ENCODE measurements around the gene TRAK2.

TRAK2 gene

GRCh38 chr2:201401815-201402214, 49.4 kb downstream of the TRAK2 start:
- no peak for DNase-seq (ENCODE audit: extremely low read depth, insufficient read length)
- Histone ChIP-seq H3K27me3 (replicated peaks; ENCODE audit: control insufficient read depth, insufficient read depth, low read length) (no peaks in the 10 kb centered on the region), H3K36me3 (ENCODE audit: control insufficient read depth, insufficient read depth, low read length) (peaks cover 2% of the 10 kb centered on the region), H3K4me3 (replicated peaks; ENCODE audit: low read depth, low read length) (no peak overlapping the region)
- TF ChIP-seq CTCF (IDR thresholded peaks at IDR 0.05; ENCODE audit: insufficient read depth, low read length, poor library complexity, severe bottlenecking): no peak

- H3K27me3 ChIP-seq (replicated peaks; ENCODE audit: control insufficient read depth, insufficient read depth, low read length): no peaks in the 10 kb centered on the region
- H3K4me3 ChIP-seq (replicated peaks; ENCODE audit: low read depth, low read length): no peak overlapping the region
- H3K36me3 ChIP-seq (ENCODE audit: control insufficient read depth, insufficient read depth, low read length): peaks cover 2% of the 10 kb centered on the region
- DNase-seq (ENCODE audit: extremely low read depth, insufficient read length): no peak
- no peak for TF ChIP-seq CTCF (IDR thresholded peaks at IDR 0.05; ENCODE audit: insufficient read depth, low read length, poor library complexity, severe bottlenecking)
These were observed 54.7 kb downstream of the TRAK2 start for GRCh38 chr2:201396595-201396994.

- H3K36me3 ChIP-seq (ENCODE audit: control insufficient read depth, insufficient read depth, low read length): peaks cover 5% of the 10 kb centered on the region
These were observed 68.1 kb downstream of the TRAK2 start for GRCh38 chr2:201383136-201383535.

GRCh38 chr2:201378496-201379397, 72.5 kb downstream of the TRAK2 start:
- Histone ChIP-seq H3K27me3 (replicated peaks; ENCODE audit: control insufficient read depth, insufficient read depth, low read length) (no peaks in the 10 kb centered on the region), H3K36me3 (ENCODE audit: control insufficient read depth, insufficient read depth, low read length) (peaks cover 5% of the 10 kb centered on the region), H3K4me3 (replicated peaks; ENCODE audit: low read depth, low read length) (no peak overlapping the region)
- TF ChIP-seq CTCF (IDR thresholded peaks at IDR 0.05; ENCODE audit: insufficient read depth, low read length, poor library complexity, severe bottlenecking): no peak
- DNase-seq (ENCODE audit: extremely low read depth, insufficient read length): no peak

More at GRCh38 chr2:201383136-201383535, 68.1 kb downstream of the TRAK2 start:
- TF ChIP-seq CTCF (IDR thresholded peaks at IDR 0.05; ENCODE audit: insufficient read depth, low read length, poor library complexity, severe bottlenecking): no peak
- Histone ChIP-seq H3K27me3 (replicated peaks; ENCODE audit: control insufficient read depth, insufficient read depth, low read length) (no peaks in the 10 kb centered on the region), H3K4me3 (replicated peaks; ENCODE audit: low read depth, low read length) (no peak overlapping the region)
- no peak for DNase-seq (ENCODE audit: extremely low read depth, insufficient read length)

GRCh38 chr2:201377218-201377617, 74.0 kb downstream of the TRAK2 start:
- Histone ChIP-seq H3K4me3 (replicated peaks; ENCODE audit: low read depth, low read length) (no peak overlapping the region), H3K36me3 (ENCODE audit: control insufficient read depth, insufficient read depth, low read length) (peaks cover 5% of the 10 kb centered on the region), H3K27me3 (replicated peaks; ENCODE audit: control insufficient read depth, insufficient read depth, low read length) (no peaks in the 10 kb centered on the region)
- no peak for TF ChIP-seq CTCF (IDR thresholded peaks at IDR 0.05; ENCODE audit: insufficient read depth, low read length, poor library complexity, severe bottlenecking)
- no peak for DNase-seq (ENCODE audit: extremely low read depth, insufficient read length)

All from GM06990 (cell line).